HEK293 (cell line): ENCODE results near the gene CTNNA2.

ENCODE experiments used
- CTCF ChIA-PET: fragments of 350-600 bp; formaldehyde crosslinking; extraction: SDS; loops from one replicate; lab custom pipeline; 2021; ENCODE audit warnings: antibody characterized with exemption; lab: Yijun Ruan, JAX
- POLR2A ChIA-PET: fragments of 300-600 bp; formaldehyde crosslinking; extraction: SDS; loops from one replicate; lab custom pipeline; 2020; ENCODE audit warnings: antibody characterized with exemption, inconsistent platforms; lab: Yijun Ruan, JAX
- H3K27ac ChIP-seq: fragments of 200-500 bp; sonication (Bioruptor generic); 2 replicates; pipeline ENCODE4 v1.5.1; 2014; ENCODE audit warnings: low read depth, low read length, control low read depth, inconsistent platforms; ENCODE audit errors: extremely low read depth
- H3K36me3 ChIP-seq, 2 experiments: fragments of 200-500 bp in 1 of 2; sonication (Bioruptor generic) in 1 of 2; 1 replicate in 1 of 2; 2 replicates in 1 of 2; pipeline ENCODE4 v1.5.1; 2014 to 2017; ENCODE audit warnings: inconsistent platforms in 2 of 2, low read length in 2 of 2; ENCODE audit not compliant: control insufficient read depth in 2 of 2, insufficient read depth in 1 of 2
- H3K4me1 ChIP-seq: fragments of 200-500 bp; sonication (Bioruptor generic); 2 replicates; pipeline ENCODE4 v1.5.1; 2014; ENCODE audit warnings: mild to moderate bottlenecking, low read length, inconsistent platforms; ENCODE audit not compliant: control insufficient read depth, insufficient read depth
- H3K4me3 ChIP-seq: 2 replicates; pipeline ENCODE4 v1.5.1; 2011; ENCODE audit warnings: low read depth, mild to moderate bottlenecking, control low read depth, low read length, moderate library complexity
- H3K9me3 ChIP-seq: fragments of 200-500 bp; sonication (Bioruptor generic); 2 replicates; pipeline ENCODE4 v1.5.1; 2014; ENCODE audit warnings: low read depth, low read length, inconsistent platforms; ENCODE audit not compliant: control insufficient read depth, insufficient read depth
- GLI2 ChIP-seq: fragments of 450-650 bp; formaldehyde crosslinking; IDR thresholded peaks from 2 replicates; pipeline ENCODE4; 2017; ENCODE audit warnings: missing biosample characterization, missing genetic modification characterization, low read depth, borderline replicate concordance
- ZBTB10 ChIP-seq: fragments of 450-650 bp; formaldehyde crosslinking; IDR thresholded peaks from 2 replicates; pipeline ENCODE4 v1.5.1; 2016; ENCODE audit warnings: missing biosample characterization, missing genetic modification characterization
- ZBTB6 ChIP-seq: fragments of 450-650 bp; formaldehyde crosslinking; IDR thresholded peaks from 2 replicates; pipeline ENCODE4 v1.5.1; 2017; ENCODE audit warnings: missing biosample characterization, missing genetic modification characterization
- ZFHX2 ChIP-seq: fragments of 450-650 bp; formaldehyde crosslinking; conservative IDR thresholded peaks from 2 replicates; pipeline ENCODE4 v1.5.1; 2016; ENCODE audit warnings: missing biosample characterization, missing genetic modification characterization
- ZFP3 ChIP-seq: fragments of 450-650 bp; formaldehyde crosslinking; IDR thresholded peaks from 2 replicates; pipeline ENCODE4 v1.5.1; 2016; ENCODE audit warnings: low read depth, missing biosample characterization, missing genetic modification characterization
- ZNF146 ChIP-seq: fragments of 450-650 bp; formaldehyde crosslinking; IDR thresholded peaks from 2 replicates; pipeline ENCODE4 v1.5.1; 2016; ENCODE audit warnings: missing biosample characterization, missing genetic modification characterization
- ZNF23 ChIP-seq: fragments of 450-650 bp; formaldehyde crosslinking; IDR thresholded peaks from 2 replicates; pipeline ENCODE4 v1.5.1; 2016; ENCODE audit warnings: missing biosample characterization, missing genetic modification characterization, borderline replicate concordance
- ZNF280D ChIP-seq: fragments of 450-650 bp; formaldehyde crosslinking; IDR thresholded peaks from 2 replicates; pipeline ENCODE4 v1.5.1; 2016; ENCODE audit warnings: missing biosample characterization, missing genetic modification characterization
- ZNF398 ChIP-seq: fragments of 450-650 bp; formaldehyde crosslinking; IDR thresholded peaks from 2 replicates; pipeline ENCODE4 v1.5.1; 2017; ENCODE audit warnings: missing biosample characterization, missing genetic modification characterization
- ZNF518A ChIP-seq: fragments of 450-650 bp; formaldehyde crosslinking; conservative IDR thresholded peaks from 2 replicates; pipeline ENCODE4 v1.5.1; 2016; ENCODE audit warnings: low read depth, missing biosample characterization, missing genetic modification characterization
- ZNF610 ChIP-seq: fragments of 450-650 bp; formaldehyde crosslinking; IDR thresholded peaks from 2 replicates; pipeline ENCODE4 v1.5.1; 2016; ENCODE audit warnings: missing biosample characterization, missing genetic modification characterization, borderline replicate concordance
- ZNF677 ChIP-seq: fragments of 450-650 bp; IDR thresholded peaks from 2 replicates; pipeline ENCODE4 v1.5.0; 2018; ENCODE audit warnings: missing biosample characterization, mild to moderate bottlenecking, missing genetic modification characterization, moderate library complexity
- ZNF837 ChIP-seq: fragments of 450-650 bp; formaldehyde crosslinking; IDR thresholded peaks from 2 replicates; pipeline ENCODE4 v1.5.1; 2016; ENCODE audit warnings: missing biosample characterization, missing genetic modification characterization

CTNNA2 gene

GRCh38 chr2:80042635-80043034, 529.8 kb downstream of the CTNNA2 start:
- H3K36me3 ChIP-seq = no peaks in the 10 kb centered on the region
- CTCF ChIA-PET = interaction anchor here (0.6 kb wide), 1 partner anchor 113 kb away, joined by 4 read pairs; no protein-coding TSS in a partner anchor
- H3K9me3 ChIP-seq = no peaks in the 10 kb centered on the region
- no peak overlapping the region for H3K27ac ChIP-seq
- H3K4me3 ChIP-seq = no peak overlapping the region
- TF ChIP-seq ZNF146 = no peak
- TF ChIP-seq ZNF398 (tag by site-specific recombination) = no peak
- no peak for TF ChIP-seq ZNF518A (tag by site-specific recombination)
- TF ChIP-seq ZBTB6 (tag by site-specific recombination) = no peak
- no peak for TF ChIP-seq ZNF280D (tag by site-specific recombination)
- no peak for TF ChIP-seq ZNF610 (tag by site-specific recombination)
- TF ChIP-seq ZNF837 (tag by site-specific recombination) = no peak
- TF ChIP-seq ZNF677 (tag by site-specific recombination) = no peak
- no peaks in the 10 kb centered on the region for H3K4me1 ChIP-seq
- POLR2A ChIA-PET = no interaction called here

- ChIA-PET CTCF (no interaction called here), POLR2A (no interaction called here)
- TF ChIP-seq ZBTB10 (no peak), ZFHX2 (tag by site-specific recombination) (no peak), ZNF23 (tag by site-specific recombination) (no peak), GLI2 (no peak), ZFP3 (tag by site-specific recombination) (no peak)
These were observed 535.4 kb downstream of the CTNNA2 start for GRCh38 chr2:80048296-80048695.

More at GRCh38 chr2:80048296-80048695, 535.4 kb downstream of the CTNNA2 start:
- H3K4me1 ChIP-seq = no peaks in the 10 kb centered on the region
- no peak overlapping the region for H3K27ac ChIP-seq
- H3K4me3 ChIP-seq = no peak overlapping the region
- no peaks in the 10 kb centered on the region for H3K36me3 ChIP-seq
- H3K9me3 ChIP-seq = no peaks in the 10 kb centered on the region
